Astrocyte (in vitro differentiated cells and primary cell): ENCODE results near the gene SPAST.

Source experiments
- CTCF ChIP-seq: IDR thresholded peaks from 2 replicates; pipeline ENCODE4 v1.5.1; 2011; ENCODE audit warnings: low read depth, mild to moderate bottlenecking, inconsistent platforms, low read length, moderate library complexity; ENCODE audit not compliant: insufficient read depth
- EZH2 ChIP-seq: IDR thresholded peaks from 2 replicates; pipeline ENCODE4 v1.6.1; 2012; ENCODE audit warnings: mild to moderate bottlenecking, low read length, inconsistent platforms; ENCODE audit not compliant: insufficient read depth

- TF ChIP-seq CTCF, result no peak
- no peak for TF ChIP-seq EZH2
These were observed 755 bp downstream of the SPAST start for GRCh38 chr2:32064021-32064601.
